NCI-H82 treated with DMSO at 0.1 percent for 48 hours (cell line): Measurements from ENCODE around the gene ZBTB7B.
"Not testable (repeated sequence)": the region's sequence is repeated elsewhere in the genome, so short reads cannot be mapped to it uniquely, and the experiment has no call there.

Experiments used
- DNase-seq: peaks from one replicate; lab custom pipeline; 2025; ENCODE audit not compliant: unreplicated experiment; lab: John Stamatoyannopoulos, UW

The ZBTB7B gene

GRCh38 chr1:154968731-154969130 is 33.9 kb upstream of the ZBTB7B start:
- DNase-seq = no peak

- DNase-seq = no peak
These were observed 33.4 kb upstream of the ZBTB7B start for GRCh38 chr1:154969246-154969645.

GRCh38 chr1:154969860-154970452 is 32.6 kb upstream of the ZBTB7B start:
- no peak for DNase-seq

- DNase-seq = peak; percentile 82
These were observed 31.8 kb upstream of the ZBTB7B start, which contains the start of gene SHC1 for GRCh38 chr1:154970631-154971340. TSS of gene SHC1 (minus strand) at chr1:154970747. CDS start at chr1:154970526, 221 bp downstream.

GRCh38 chr1:154971341-154971998 is 31.1 kb upstream of the ZBTB7B start:
- no peak for DNase-seq

GRCh38 chr1:154972213-154972516 is 30.4 kb upstream of the ZBTB7B start:
- DNase-seq = no peak

- no peak for DNase-seq
These were observed 29.9 kb upstream of the ZBTB7B start for GRCh38 chr1:154972517-154973343.

- peak; percentile 98 for DNase-seq
These were observed 29.1 kb upstream of the ZBTB7B start for GRCh38 chr1:154973344-154974101.

GRCh38 chr1:154974102-154974807 is 28.3 kb upstream of the ZBTB7B start, which contains the start of gene CKS1B:
TSS of gene CKS1B (plus strand) at chr1:154974681. CDS start at chr1:154974746, 65 bp downstream.
- peak; percentile 100 for DNase-seq

- DNase-seq = peak; percentile 99
These were observed 27.7 kb upstream of the ZBTB7B start for GRCh38 chr1:154974808-154975408.

- DNase-seq = no peak
These were observed 27.1 kb upstream of the ZBTB7B start for GRCh38 chr1:154975409-154976059.

GRCh38 chr1:154977762-154978161 is 24.8 kb upstream of the ZBTB7B start:
- not testable (repeated sequence) for DNase-seq

- DNase-seq = no peak
These were observed 24.2 kb upstream of the ZBTB7B start for GRCh38 chr1:154978360-154978759.

- DNase-seq = no peak
These were observed 20.3 kb upstream of the ZBTB7B start for GRCh38 chr1:154982341-154982740.

- peak; percentile 100 for DNase-seq
These were observed 19.5 kb upstream of the ZBTB7B start, which contains the start of gene FLAD1 for GRCh38 chr1:154982897-154983648. TSS of gene FLAD1 (plus strand) at chr1:154983344. CDS start at chr1:154983695, 351 bp downstream.

- no peak for DNase-seq
These were observed 18.7 kb upstream of the ZBTB7B start for GRCh38 chr1:154983776-154984466.

GRCh38 chr1:154986736-154987135 is 15.9 kb upstream of the ZBTB7B start:
- not testable (repeated sequence) for DNase-seq

GRCh38 chr1:154987326-154987725 is 15.3 kb upstream of the ZBTB7B start:
- DNase-seq = no peak
